ENCODE measurements around the gene TSPO2.
"Not testable (repeated sequence)": the region's sequence is repeated elsewhere in the genome, so short reads cannot be mapped to it uniquely, and the experiment has no call there.

Gene TSPO2
- total RNA-seq, result 0 to 0.32 (median 0) reads per million in 18 experiments

GRCh38 chr6:41042226-41043055 is at the start of gene TSPO2:
TSS of gene TSPO2 (plus strand) at chr6:41042467. CDS start at chr6:41042986, 519 bp downstream.
- no peak for DNase-seq

GRCh38 chr6:40992746-40993145 is 49.5 kb upstream of the TSPO2 start:
- DNase-seq, result no peak

GRCh38 chr6:40996591-40997233 is 45.6 kb upstream of the TSPO2 start:
- no peak for DNase-seq

GRCh38 chr6:40997234-40997957 is 44.9 kb upstream of the TSPO2 start:
- DNase-seq, result no peak

GRCh38 chr6:40998661-40999060 is 43.6 kb upstream of the TSPO2 start:
- no peak for DNase-seq

- peak; percentile 80 to 91 for DNase-seq
These were observed 42.7 kb upstream of the TSPO2 start for GRCh38 chr6:40999569-40999968.

- DNase-seq, result no peak
These were observed 42.0 kb upstream of the TSPO2 start for GRCh38 chr6:41000248-41000647.

- DNase-seq, result no peak
These were observed 40.1 kb upstream of the TSPO2 start for GRCh38 chr6:41002168-41002567.

GRCh38 chr6:41006217-41006616 is 36.0 kb upstream of the TSPO2 start:
- peak; percentile 76 to 79 for DNase-seq

- not testable (repeated sequence) for DNase-seq
These were observed 35.3 kb upstream of the TSPO2 start for GRCh38 chr6:41006980-41007379.

GRCh38 chr6:41008011-41008410 is 34.3 kb upstream of the TSPO2 start:
- DNase-seq, result no peak

- DNase-seq, result no peak
These were observed 32.6 kb upstream of the TSPO2 start for GRCh38 chr6:41009669-41010068.

GRCh38 chr6:41011673-41012072 is 30.6 kb upstream of the TSPO2 start:
- DNase-seq, result no peak

- peak; percentile 16 to 26 for DNase-seq
These were observed 28.7 kb upstream of the TSPO2 start for GRCh38 chr6:41013466-41014153.

GRCh38 chr6:41014780-41015179 is 27.5 kb upstream of the TSPO2 start:
- no peak for DNase-seq

- DNase-seq, result not testable (repeated sequence)
These were observed 26.4 kb upstream of the TSPO2 start for GRCh38 chr6:41015860-41016259.

- no peak for DNase-seq
These were observed 24.6 kb upstream of the TSPO2 start for GRCh38 chr6:41017663-41018062.

- DNase-seq, result no peak
These were observed 20.4 kb upstream of the TSPO2 start for GRCh38 chr6:41021832-41022231.

- no peak for DNase-seq
These were observed 20.0 kb upstream of the TSPO2 start for GRCh38 chr6:41022294-41022693.

- no peak for DNase-seq
These were observed 19.2 kb upstream of the TSPO2 start for GRCh38 chr6:41023114-41023513.

GRCh38 chr6:41025966-41026530 is 16.2 kb upstream of the TSPO2 start:
- DNase-seq, result no peak

GRCh38 chr6:41027241-41027640 is 15.0 kb upstream of the TSPO2 start:
- no peak for DNase-seq
